HCT116 (cell line): ENCODE measurements around the gene SLC10A2. TPM values are rescaled to one million over a fixed set of nuclear protein-coding genes. Genes with fewer than 3 reads are reported as not detected.

Experiments
- ATAC-seq: fragments of 200-7000 bp; cut with Tn5 transposase; 2 replicates; pipeline ENCODE4 v1.9.1; 2020; ENCODE audit warnings: mild to moderate bottlenecking, moderate library complexity
- BruUV-seq: library from RNA; stranded (reverse); fragments of 400-500 nt; replicated peaks from 2 replicates; lab custom pipeline; 2021; lab: Mats Ljungman, UMichigan
- CTCF ChIA-PET: fragments of 300-600 bp; sonication (Branson Sonifier 250); formaldehyde crosslinking; loops from one replicate; lab custom pipeline; 2021; ENCODE audit warnings: antibody characterized with exemption; lab: Charles Lee
- POLR2A ChIA-PET: fragments of 300-600, 350-600 bp; sonication (Branson Sonifier 250); formaldehyde crosslinking; loops from one replicate; lab custom pipeline; 2021; ENCODE audit warnings: antibody characterized with exemption; lab: Charles Lee
- RAD21 ChIA-PET, 2 experiments: fragments of 300-600 bp; sonication (Branson Sonifier 250); formaldehyde crosslinking; loops; one replicate each; lab custom pipeline; 2023; ENCODE audit warnings: low total read pairs in 2 of 2; ENCODE audit not compliant: uncharacterized antibody in 2 of 2, unreplicated experiment in 2 of 2, low non-redundant PET in 1 of 2; lab: Charles Lee
- DNase-seq: peaks from one replicate; pipeline ENCODE4 v3.0.0-alpha.2; 2010; ENCODE audit warnings: low read depth, low spot score
- H2AFZ ChIP-seq: fragments of 200-600 bp; shearing (Covaris generic), sonication (generic); 2 replicates; pipeline ENCODE4 v1.6.1; 2017; ENCODE audit warnings: low read depth, mixed run types, mixed read lengths, antibody characterized with exemption, low read length; ENCODE audit not compliant: poor library complexity, severe bottlenecking
- H3K27ac ChIP-seq: 2 replicates; pipeline ENCODE4 v1.5.1; 2012; ENCODE audit warnings: low read depth, low read length
- H3K27me3 ChIP-seq: fragments of 200-600 bp; sonication (generic); 2 replicates; pipeline ENCODE4 v1.6.1; 2016; ENCODE audit warnings: mixed run types, low read length, mixed read lengths; ENCODE audit not compliant: insufficient read depth
- H3K36me3 ChIP-seq, 2 experiments: fragments of 200-500 bp in 1 of 2; fragments of 200-600 bp in 1 of 2; sonication (Bioruptor generic) in 1 of 2; sonication (generic) in 1 of 2; 2 replicates each; pipeline versions ENCODE4 v1.5.1 to v1.6.1; 2014 to 2016; ENCODE audit warnings: low read length in 2 of 2, inconsistent platforms in 1 of 2, mixed read lengths in 1 of 2, mixed run types in 1 of 2; ENCODE audit not compliant: insufficient read depth in 2 of 2, control insufficient read depth in 1 of 2
- H3K4me1 ChIP-seq, 2 experiments: fragments of 200-600 bp in 1 of 2; sonication (generic) in 1 of 2; 2 replicates each; pipeline versions ENCODE4 v1.5.1 to v1.6.1; 2012 to 2017; ENCODE audit warnings: low read length in 2 of 2, inconsistent platforms in 1 of 2, mild to moderate bottlenecking in 1 of 2, mixed read lengths in 1 of 2, mixed run types in 1 of 2, moderate library complexity in 1 of 2; ENCODE audit not compliant: insufficient read depth in 2 of 2, control insufficient read depth in 1 of 2
- H3K4me2 ChIP-seq: fragments of 200-600 bp; sonication (generic); 2 replicates; pipeline ENCODE4 v1.6.1; 2017; ENCODE audit warnings: mixed run types, low read length, mixed read lengths
- H3K4me3 ChIP-seq, 2 experiments: fragments of 200-600 bp in 1 of 2; sonication (generic) in 1 of 2; replicated peaks in 1 of 2; 2 replicates each; pipeline ENCODE4 v1.5.1; 2011 to 2016; ENCODE audit warnings: low read length in 2 of 2, control low read depth in 1 of 2, low read depth in 1 of 2, mild to moderate bottlenecking in 1 of 2, mixed read lengths in 1 of 2, mixed run types in 1 of 2
- H3K79me2 ChIP-seq: fragments of 200-600 bp; sonication (generic); 2 replicates; pipeline ENCODE4 v1.6.1; 2017; ENCODE audit warnings: mild to moderate bottlenecking, mixed run types, low read length, moderate library complexity, mixed read lengths; ENCODE audit not compliant: insufficient read depth
- H3K9ac ChIP-seq: fragments of 200-600 bp; sonication (generic); 2 replicates; pipeline ENCODE4 v1.6.1; 2016; ENCODE audit warnings: low read length, mixed read lengths
- H3K9me2 ChIP-seq: fragments of 200-600 bp; sonication (generic), shearing (Covaris generic); 2 replicates; pipeline ENCODE4 v1.6.1; 2017; ENCODE audit warnings: mixed run types, mild to moderate bottlenecking, moderate library complexity; ENCODE audit not compliant: insufficient read depth
- H3K9me3 ChIP-seq, 2 experiments: fragments of 200-500 bp in 1 of 2; fragments of 200-600 bp in 1 of 2; sonication (Bioruptor generic) in 1 of 2; sonication (generic) in 1 of 2; 2 replicates each; pipeline ENCODE4 v1.6.1; 2014 to 2017; ENCODE audit warnings: low read length in 2 of 2, mixed read lengths in 2 of 2, inconsistent platforms in 1 of 2, low read depth in 1 of 2, mild to moderate bottlenecking in 1 of 2, mixed run types in 1 of 2, moderate library complexity in 1 of 2; ENCODE audit not compliant: control insufficient read depth in 1 of 2, insufficient read depth in 1 of 2
- H4K20me1 ChIP-seq: fragments of 200-600 bp; sonication (generic), shearing (Covaris generic); 2 replicates; pipeline ENCODE4 v1.6.1; 2017; ENCODE audit warnings: mixed run types, mild to moderate bottlenecking, moderate library complexity; ENCODE audit not compliant: insufficient read depth
- CTCF ChIP-seq, 3 experiments: fragments of 200-600 bp in 1 of 3; sonication (generic) in 1 of 3; IDR thresholded peaks in 2 of 3; conservative IDR thresholded peaks in 1 of 3; 2 replicates each; pipeline ENCODE4 v1.5.1; 2012 to 2017; ENCODE audit warnings: low read depth in 2 of 3, low read length in 2 of 3, antibody characterized with exemption in 1 of 3, borderline replicate concordance in 1 of 3, control low read depth in 1 of 3, mild to moderate bottlenecking in 1 of 3, mixed read lengths in 1 of 3, mixed run types in 1 of 3, moderate library complexity in 1 of 3; ENCODE audit not compliant: insufficient read depth in 1 of 3
- EGR1 ChIP-seq: IDR thresholded peaks from 2 replicates; pipeline ENCODE4 v1.6.1; 2012; ENCODE audit warnings: low read depth
- EZH2 ChIP-seq: fragments of 200-600 bp; sonication (generic); IDR thresholded peaks from 2 replicates; pipeline ENCODE4 v1.6.1; 2017; ENCODE audit warnings: antibody characterized with exemption, mixed run types
- JUND ChIP-seq: IDR thresholded peaks from 2 replicates; pipeline ENCODE4 v1.6.1; 2012
- POLR2A ChIP-seq: IDR thresholded peaks from 2 replicates; pipeline ENCODE4 v1.7.0; 2011; ENCODE audit warnings: borderline replicate concordance; ENCODE audit not compliant: insufficient read depth, insufficient read length; ENCODE audit errors: extremely low read depth
- RAD21 ChIP-seq: IDR thresholded peaks from 2 replicates; pipeline ENCODE4 v1.6.1; 2012; ENCODE audit warnings: low read depth, mild to moderate bottlenecking
- YY1 ChIP-seq: IDR thresholded peaks from 2 replicates; pipeline ENCODE4 v1.6.1; 2011; ENCODE audit warnings: low read length, low read depth, moderate library complexity, mild to moderate bottlenecking; ENCODE audit not compliant: insufficient replicate concordance; ENCODE audit errors: extremely low read depth
- ZNF274 ChIP-seq: fragments of 200-500 bp; sonication (Bioruptor generic); IDR thresholded peaks from 2 replicates; pipeline ENCODE4 v1.6.1; 2014; ENCODE audit warnings: mild to moderate bottlenecking, low read depth, low read length, inconsistent platforms
- intact Hi-C: fragments of 100-400 bp; cut with micrococcal nuclease; formaldehyde crosslinking; loops from 2 replicates; pipeline ENCODE4 v1.10.0; 2022
- total RNA-seq: library from RNA; stranded (reverse); gene quantifications from one replicate; pipeline ENCODE4 v1.2.1, GENCODE V29; 2021; ENCODE audit not compliant: unreplicated experiment

The SLC10A2 gene
- total RNA-seq, 1 experiment from 2014 or later, result not detected

- Histone ChIP-seq H3K4me1 (no peaks in the 10 kb centered on the region), H4K20me1 (no peaks in the 10 kb centered on the region), H3K9me2 (no peaks in the 10 kb centered on the region), H3K4me3 (no peak overlapping the region), H3K36me3 (no peaks in the 10 kb centered on the region), H2AFZ (no peak overlapping the region), H3K9ac (no peak overlapping the region), H3K27ac (no peak overlapping the region), H3K4me2 (no peak overlapping the region), H3K9me3 (no peaks in the 10 kb centered on the region), H3K79me2 (no peaks in the 10 kb centered on the region), H3K27me3 (peaks cover 5% of the 10 kb centered on the region; the same call in 1 of the 2 replicates)
- RAD21 ChIA-PET, result interaction anchor here in 1 of 2 experiments (0.6 kb wide), 1 partner anchor 47 kb away, joined by 6 read pairs; no protein-coding TSS in a partner anchor
- no TSS peak for BruUV-seq
- TF ChIP-seq CTCF (IDR thresholded peaks at IDR 0.05 in 2 of 3, conservative IDR thresholded peaks at IDR 0.05 in 1 of 3; ENCODE audit: borderline replicate concordance in 1 of 3, insufficient read depth in 1 of 3, low read depth in 2 of 3, low read length in 2 of 3), result 0 out of 6 replicates have a peak, but pooled peaks of 1 of the 3 experiments have one; percentile 14
- TF ChIP-seq RAD21, result peak; percentile 34; the same call in 1 of the 2 replicates
- TF ChIP-seq POLR2A, result no peak
- no peak for TF ChIP-seq JUND
- POLR2A ChIA-PET, result no interaction called here
- ATAC-seq, result 0 out of 2 replicates have a peak, but pooled peaks have one; percentile 42
- intact Hi-C loops, result no loop called here
- CTCF ChIA-PET, result no interaction called here
- no peak for DNase-seq
Observed at GRCh38 chr13:103067751-103068555, 1.7 kb upstream of the SLC10A2 start.

GRCh38 chr13:103066781-103067345 lies 646 bp upstream of the SLC10A2 start:
- Histone ChIP-seq H3K79me2 (no peaks in the 10 kb centered on the region), H3K9ac (no peak overlapping the region), H3K36me3 (no peaks in the 10 kb centered on the region), H3K4me2 (no peak overlapping the region), H4K20me1 (no peaks in the 10 kb centered on the region), H3K9me2 (no peaks in the 10 kb centered on the region), H3K27me3 (peaks cover 5% of the 10 kb centered on the region; the same call in 1 of the 2 replicates), H3K27ac (no peak overlapping the region), H3K4me3 (no peak overlapping the region), H3K9me3 (no peaks in the 10 kb centered on the region), H3K4me1 (no peaks in the 10 kb centered on the region), H2AFZ (no peak overlapping the region)
- intact Hi-C loops, result no loop called here
- TF ChIP-seq EZH2 (no peak), YY1 (no peak), EGR1 (no peak), ZNF274 (no peak)
- ChIA-PET RAD21 (no interaction called here), CTCF (no interaction called here), POLR2A (no interaction called here)
- no peak for ATAC-seq
- no peak for DNase-seq
- no TSS peak for BruUV-seq
